GM18517 (cell line): ENCODE results near the gene GNB1L.
"Not testable (repeated sequence)": the region's sequence is repeated elsewhere in the genome, so short reads cannot be mapped to it uniquely, and the experiment has no call there.

ENCODE experiments used
- ATAC-seq: cut with Tn5 transposase; IDR thresholded peaks from one replicate; pipeline ENCODE4 v1.9.1; 2021; ENCODE audit warnings: mild to moderate bottlenecking, moderate library complexity; ENCODE audit not compliant: unreplicated experiment

The GNB1L gene

GRCh38 chr22:19799322-19800190, 55.1 kb downstream of the GNB1L start:
- ATAC-seq: no peak

DNA sequence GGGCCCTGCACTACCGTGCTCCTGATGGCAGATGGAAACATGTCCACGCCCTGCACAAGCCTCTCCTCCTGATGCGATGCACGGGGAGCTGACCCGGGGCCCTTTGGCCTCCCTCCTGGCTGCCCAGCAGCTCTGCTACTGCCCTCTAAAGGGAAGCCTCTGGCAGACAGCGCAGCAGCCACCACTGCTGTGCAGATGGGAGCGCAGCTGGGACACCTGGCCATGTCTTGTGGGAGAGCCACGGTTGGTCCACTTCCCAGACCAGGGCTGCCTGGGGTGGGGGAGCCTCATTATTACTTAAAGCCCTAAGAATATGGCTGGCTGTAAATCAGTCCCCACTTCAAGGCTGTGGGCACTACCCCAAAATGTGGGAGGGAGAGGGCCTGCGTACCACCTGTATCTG, 55.8 kb downstream of the GNB1L start:
- ATAC-seq: no peak

- no peak for ATAC-seq
Observed at GRCh38 chr22:19798003-19798665, 56.5 kb downstream of the GNB1L start.

DNA sequence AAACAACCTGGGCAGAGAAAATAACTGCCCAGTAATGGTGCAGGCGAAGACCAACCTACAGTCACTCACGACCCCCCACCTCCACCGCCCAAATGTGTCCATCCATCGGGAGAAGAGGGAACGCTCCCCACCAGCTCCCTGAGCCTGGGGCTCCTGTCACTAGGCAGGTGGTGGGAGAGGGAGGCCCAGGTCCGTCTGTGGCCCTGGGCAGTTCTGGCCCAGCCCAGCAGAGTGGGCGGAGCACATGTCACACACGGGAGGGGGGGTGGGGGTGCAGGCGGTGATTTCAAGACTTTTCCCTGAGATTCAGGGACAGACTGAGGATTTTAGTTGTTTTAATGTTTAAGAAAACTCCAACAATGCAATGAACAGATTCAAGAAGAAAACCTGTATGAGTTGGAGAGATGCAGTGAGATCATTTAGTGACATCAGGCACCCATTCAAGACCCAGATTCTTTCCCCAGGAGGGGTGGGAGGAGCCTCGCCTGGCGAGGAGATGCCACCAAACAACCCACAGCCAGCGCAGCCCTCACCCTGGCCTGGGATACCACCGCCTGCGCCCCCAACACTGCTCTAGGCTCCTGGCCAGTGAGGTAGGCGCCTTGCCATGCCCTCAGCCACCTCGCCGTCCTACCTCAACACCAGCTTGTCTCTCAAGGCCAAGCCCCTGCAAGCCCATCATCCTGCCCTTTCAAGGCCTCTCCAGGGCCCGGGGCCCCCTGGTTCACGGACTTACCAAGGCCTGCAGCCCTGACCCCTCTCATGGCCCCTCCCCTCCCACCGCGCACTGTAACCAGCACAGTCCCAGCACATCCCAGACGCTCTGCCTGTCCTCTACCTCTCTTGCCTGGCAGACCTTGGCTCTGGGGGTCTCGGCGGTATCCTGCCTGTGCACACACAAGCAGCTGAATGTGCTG, 57.3 kb downstream of the GNB1L start:
- no peak for ATAC-seq

DNA sequence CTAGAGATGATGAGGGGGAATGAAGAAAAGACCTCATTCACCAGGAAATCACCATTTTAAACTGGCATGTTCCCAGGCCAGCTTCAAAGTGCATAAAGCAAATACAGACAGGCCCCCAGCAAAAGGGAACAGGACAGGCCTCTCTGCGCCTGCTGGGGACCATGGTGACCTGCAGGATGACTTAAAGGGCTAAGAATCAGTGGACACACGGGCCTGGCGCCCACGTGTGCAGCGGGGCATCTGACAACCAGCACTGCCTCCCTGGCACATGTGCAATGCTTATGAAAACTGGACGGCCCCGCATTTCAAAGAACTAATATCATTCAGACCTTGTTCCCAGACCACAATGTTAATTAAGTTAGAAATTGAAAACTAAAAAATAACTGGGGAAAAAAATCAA, 58.5 kb downstream of the GNB1L start:
- no peak for ATAC-seq

GRCh38 chr22:19795617-19796008, 59.1 kb downstream of the GNB1L start:
- no peak for ATAC-seq

GRCh38 chr22:19793661-19794310, 60.9 kb downstream of the GNB1L start:
- no peak for ATAC-seq

DNA sequence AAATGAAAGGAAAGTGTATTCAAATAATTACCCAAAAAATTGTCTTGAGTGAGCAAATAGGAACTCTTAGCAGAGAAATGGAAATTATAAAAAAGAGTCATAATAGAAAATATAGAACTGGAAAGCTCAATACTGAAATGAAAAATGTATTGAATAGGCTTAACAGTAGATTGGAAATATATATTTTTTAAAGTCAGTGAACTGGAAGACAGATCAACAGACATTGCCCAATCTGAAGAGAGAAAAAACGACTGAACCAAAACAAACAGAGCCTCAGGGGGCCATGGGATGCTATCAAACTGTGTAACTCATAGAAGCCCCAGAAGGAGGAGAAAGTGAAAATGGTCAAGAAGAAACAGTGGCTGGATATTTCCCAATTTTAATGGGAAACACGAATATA, 61.5 kb downstream of the GNB1L start:
- ATAC-seq: no peak

GRCh38 chr22:19792383-19792896, 62.2 kb downstream of the GNB1L start:
- ATAC-seq: not testable (repeated sequence)

- ATAC-seq: no peak
Observed at GRCh38 chr22:19791894-19792293, 62.8 kb downstream of the GNB1L start.

GRCh38 chr22:19791243-19791642, 63.4 kb downstream of the GNB1L start:
- ATAC-seq: no peak

DNA sequence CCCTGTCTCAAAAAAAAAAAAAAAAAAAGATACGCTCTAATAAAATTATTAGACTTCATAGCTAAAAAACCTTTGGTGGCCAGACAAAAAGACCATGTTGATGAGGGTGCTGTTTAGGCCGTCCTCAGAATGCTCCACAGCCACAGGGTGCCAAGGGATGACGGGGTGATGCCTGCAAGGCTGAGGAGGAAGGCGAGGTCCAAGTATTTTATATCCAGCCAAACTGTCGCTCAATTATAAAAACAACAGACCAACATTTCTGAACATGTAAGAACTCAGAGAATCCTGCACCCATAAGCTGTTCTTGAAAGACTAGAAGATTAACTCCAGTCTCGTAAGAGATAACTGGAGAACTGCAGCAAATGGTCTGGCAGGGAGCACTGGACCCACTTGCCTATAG, 64.8 kb downstream of the GNB1L start:
- no peak for ATAC-seq

GRCh38 chr22:19789406-19789805, 65.3 kb downstream of the GNB1L start:
- no peak for ATAC-seq

DNA sequence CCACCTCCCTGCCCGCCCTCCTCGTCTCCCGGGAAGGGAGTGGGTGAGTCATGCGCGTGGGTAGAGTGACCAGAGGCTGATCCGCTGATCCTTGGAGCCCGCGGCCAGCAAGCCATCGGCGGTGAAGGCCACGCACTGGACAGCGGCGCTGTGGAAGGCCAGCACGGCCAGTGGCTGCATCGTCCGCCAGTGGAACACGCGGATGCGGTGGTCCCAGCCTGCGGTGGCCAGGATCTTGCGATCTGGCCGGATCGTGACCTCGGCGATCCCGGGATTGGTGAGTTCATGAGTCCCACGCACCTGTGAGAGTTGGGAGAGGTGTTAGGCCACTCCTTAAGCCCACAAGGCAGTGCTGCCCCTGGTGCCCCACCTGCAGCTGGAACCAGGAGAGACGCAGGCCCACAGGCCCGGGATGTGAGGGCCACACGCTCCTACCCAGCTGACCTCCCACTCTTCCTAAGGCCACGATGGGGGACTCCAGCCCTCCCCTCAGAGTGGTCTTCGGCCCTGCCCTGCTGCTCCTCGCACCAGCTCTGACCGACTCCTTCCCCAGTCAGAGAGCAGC, 65.9 kb downstream of the GNB1L start:
- no peak for ATAC-seq

GRCh38 chr22:19787849-19788141, 66.9 kb downstream of the GNB1L start:
- ATAC-seq: no peak

DNA sequence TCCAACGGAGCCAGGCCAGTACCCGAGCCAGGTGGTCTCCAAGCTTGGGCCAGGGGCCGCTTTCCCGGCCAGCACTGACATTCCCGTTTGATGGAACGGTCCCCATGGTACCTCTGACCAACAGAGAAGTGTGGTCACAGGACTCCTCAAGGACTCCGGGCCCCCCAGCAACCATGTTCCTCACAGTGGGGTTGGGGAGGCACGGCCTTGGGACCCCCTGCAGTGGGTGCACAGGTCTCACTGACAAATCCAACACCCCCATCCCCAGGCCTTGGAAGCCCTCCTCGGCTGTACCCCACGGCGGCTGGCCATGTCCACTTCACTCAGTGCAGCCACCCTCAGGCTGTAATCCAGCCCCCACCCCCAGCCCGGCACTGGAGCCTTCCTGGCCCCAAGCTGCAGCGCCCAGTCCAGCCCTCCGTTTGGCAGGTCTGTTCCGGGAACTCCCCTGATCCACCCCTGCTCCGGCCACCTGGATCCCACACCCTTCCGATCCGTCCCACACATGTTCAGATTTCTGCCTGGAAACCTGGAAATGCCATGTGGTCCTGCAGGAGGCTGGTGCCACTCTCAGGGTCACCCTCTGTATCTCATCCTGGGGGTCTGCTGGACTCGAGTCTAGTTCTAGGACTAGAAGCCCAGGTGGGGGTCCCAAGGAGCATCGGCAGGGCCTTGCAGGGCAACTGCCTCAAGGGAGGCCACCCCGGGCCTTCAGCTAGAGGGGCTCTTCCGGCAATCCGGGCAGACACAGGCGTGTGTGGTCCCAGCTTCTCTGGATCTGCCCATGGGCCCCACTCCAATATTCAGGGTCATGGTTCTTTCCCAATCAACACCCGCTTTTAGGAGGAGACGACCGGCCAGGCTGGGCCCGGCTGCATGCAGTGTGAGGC, 67.5 kb downstream of the GNB1L start:
- ATAC-seq: no peak

- no peak for ATAC-seq
Observed at GRCh38 chr22:19786264-19786585, 68.4 kb downstream of the GNB1L start.

DNA sequence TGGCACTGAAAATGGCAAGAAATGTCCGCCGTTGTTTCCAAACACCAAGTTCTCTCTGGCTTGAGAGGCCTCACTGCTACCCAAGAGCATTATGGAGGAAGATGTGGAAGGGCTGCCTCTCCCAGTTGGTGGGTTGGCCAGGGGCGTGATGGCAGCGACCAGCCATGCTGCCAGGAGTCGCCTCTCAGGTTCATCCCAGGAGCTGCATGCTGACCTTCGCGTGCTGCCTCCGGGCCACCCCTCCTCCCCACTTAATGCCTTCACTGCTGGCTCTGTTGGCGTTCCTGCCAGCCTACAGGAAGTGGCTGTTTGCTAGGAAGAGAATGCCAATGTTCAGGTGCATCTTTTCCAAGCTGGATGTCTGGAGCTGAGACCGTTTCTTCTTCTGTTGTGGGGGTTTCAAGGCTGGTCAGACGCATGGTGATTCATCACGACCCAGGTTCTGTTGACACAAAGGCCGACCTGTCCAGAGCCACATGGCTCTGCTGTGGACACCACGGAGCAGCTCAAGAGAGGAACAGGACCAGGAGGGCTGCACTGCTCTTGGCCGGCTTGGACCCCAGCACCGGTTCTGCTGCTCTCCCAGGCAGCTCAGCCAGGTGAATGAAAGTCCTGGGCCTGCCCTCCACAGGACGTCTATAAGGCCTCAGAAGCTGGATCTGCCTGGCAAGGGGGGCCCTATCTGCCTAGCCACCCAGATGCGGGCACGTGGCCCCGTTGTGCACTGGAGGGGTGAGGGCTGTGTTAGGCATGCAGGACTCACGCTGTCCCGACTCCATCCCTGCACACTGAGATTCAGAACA, 69.0 kb downstream of the GNB1L start:
- ATAC-seq: no peak
